SW 1271 (cell line): Measurements from ENCODE around the gene TMC3.
"Not testable (repeated sequence)": the region's sequence is repeated elsewhere in the genome, so short reads cannot be mapped to it uniquely, and the experiment has no call there.

Experiments
- DNase-seq, 2 experiments: peaks; one replicate each; lab custom pipeline; 2025; lab: John Stamatoyannopoulos, UW

TMC3 gene

DNA sequence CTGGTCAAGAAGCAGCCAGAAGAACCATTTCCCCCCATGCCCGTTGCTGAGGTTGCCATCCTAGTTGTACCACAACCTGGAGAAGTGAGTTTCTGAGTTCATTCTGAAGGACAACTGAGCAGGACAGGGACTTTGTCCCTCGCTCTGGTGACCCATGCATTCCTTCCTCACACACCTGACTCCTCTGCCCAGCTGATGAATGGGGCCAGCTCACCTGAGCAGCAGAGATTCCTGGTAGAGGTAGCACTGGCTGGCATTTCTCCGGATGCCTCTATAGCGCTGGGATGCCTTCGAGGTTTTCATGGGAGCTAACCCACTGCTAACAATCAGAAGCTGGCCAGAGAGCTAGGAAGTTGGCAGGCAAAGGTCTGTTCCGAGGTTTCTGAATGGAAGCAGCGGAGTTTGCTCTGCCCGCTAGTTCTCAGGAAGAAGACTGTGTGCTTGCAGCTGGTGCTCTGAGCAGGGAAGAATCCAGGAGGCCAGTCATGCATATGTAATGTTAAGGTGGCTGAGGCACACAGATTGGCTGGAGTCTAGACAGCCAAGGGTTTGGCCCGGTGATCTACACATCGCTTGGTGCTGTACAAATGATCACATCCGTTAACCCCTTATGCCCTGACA, at the start of gene TMC3:
Gene TMC3, minus strand, starts transcription at position 439 of the 621 bp plus-strand sequence. Its CDS starts 136 bp downstream, at position 303.
- no peak for DNase-seq

DNA sequence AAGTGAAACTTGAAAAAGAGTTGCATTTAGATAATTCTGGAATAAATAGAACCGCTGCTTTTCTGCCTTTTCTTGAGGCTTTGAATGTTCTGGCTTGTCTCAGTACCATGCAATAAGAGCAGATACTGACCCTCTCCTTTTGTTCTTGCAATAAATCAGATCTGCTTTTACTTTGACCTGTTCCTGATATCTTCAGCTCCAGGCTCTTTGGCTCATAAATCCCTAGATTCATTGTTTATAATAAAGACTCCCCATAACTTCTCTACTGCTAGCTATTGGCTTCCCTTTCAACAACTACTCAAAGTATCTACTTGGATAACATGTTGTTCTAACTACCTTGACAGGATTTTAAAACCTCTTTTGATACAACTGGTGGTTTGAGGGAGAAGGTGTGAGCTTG, 47.4 kb upstream of the TMC3 start:
- no peak for DNase-seq

DNA sequence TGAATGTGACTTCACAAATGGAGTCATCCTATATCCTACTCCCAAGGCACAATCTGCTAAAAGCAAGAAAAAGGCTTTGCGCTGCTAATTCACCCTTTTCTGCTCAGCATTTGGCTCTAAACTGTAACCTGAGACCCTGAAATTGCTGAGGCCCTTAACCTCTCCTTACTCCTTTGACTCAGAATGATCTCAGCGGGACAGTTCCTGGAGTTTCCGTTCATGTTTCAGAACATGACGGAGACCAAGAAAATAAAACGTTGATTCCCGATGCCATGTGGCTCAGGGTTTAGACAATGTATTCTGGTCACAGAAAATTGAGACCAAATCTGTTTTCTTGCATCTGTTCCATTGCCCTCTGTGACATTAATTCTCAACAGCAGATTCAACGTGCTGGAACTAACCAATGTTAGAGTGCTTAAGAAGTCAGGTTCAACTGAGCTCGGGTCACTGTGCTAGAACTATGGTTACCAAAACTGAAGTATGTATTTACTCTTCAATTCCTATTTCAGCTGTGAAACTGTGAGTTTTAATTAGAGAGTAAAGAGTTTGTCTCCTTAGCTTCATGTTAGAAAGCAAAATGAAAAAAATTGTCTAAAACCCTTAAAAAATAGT, 45.4 kb upstream of the TMC3 start:
- no peak for DNase-seq

DNA sequence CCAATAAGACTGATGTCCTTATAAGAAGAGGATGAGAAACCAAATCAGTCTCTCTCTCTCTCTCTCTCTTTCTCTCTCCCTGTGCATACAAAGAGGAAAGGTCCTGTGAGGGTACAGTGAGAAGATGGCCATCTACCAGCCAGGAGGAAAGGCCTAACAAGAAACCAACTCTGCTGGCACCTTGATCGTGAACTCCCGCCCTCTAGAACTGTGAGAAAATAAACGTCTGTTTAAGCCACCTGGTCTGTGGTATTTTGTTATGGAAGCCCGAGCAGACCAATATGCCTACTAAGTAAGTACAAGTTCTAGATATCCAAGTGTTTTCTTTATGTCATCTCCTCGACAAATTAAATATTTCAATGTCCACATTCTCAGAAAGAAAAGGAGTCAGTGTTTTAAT, 44.9 kb upstream of the TMC3 start:
- no peak for DNase-seq

DNA sequence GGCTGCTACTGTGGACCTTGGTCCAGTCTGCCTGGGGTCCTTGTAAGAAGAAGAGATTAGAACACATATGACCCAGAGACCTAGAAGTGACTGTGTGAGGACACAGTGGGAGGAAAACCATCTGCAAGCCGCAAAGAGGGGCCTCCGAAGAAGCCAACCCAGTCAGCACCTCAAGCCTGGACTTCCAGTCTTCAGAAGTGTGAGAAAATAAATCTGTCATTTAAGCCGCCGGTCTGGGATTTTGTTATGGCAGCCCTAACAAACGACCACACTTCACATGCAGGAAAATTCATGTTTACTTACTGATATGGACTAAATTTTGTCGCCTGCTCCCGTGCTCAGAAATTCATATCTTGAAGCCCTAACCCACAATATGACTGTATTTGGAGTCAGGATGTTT, 44.4 kb upstream of the TMC3 start:
- no peak for DNase-seq

DNA sequence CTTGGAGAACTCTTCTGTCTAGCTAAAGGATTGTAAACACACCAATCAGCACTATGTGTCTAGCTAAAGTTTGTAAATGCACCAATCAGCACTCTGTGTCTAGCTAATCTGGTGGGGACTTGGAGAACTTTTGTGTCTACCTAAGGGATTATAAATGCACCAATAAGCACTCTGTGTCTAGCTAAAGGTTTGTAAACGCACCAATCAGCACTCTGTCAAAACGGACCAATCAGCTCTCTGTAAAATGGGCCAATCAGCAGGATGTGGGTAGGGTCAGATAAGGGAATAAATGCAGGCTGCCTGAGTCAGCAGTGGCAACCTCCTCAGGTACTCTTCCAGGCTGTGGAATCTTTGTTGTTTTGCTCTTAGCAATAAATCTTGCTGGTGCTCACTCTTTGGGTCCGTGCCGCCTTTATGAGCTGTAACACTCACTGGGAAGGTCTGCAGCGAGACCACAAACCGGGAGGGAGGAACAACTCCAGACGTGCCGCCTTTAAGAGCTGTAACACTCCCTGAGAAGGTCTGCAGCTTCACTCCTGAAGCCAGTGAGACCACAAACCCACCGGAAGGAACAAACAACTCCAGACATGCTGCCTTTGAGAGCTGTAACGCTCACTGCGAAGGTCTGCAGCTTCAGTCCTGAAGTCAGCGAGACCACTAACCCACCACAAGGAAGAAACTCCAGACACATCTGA, 40.4 kb upstream of the TMC3 start:
- DNase-seq: not testable (repeated sequence)

DNA sequence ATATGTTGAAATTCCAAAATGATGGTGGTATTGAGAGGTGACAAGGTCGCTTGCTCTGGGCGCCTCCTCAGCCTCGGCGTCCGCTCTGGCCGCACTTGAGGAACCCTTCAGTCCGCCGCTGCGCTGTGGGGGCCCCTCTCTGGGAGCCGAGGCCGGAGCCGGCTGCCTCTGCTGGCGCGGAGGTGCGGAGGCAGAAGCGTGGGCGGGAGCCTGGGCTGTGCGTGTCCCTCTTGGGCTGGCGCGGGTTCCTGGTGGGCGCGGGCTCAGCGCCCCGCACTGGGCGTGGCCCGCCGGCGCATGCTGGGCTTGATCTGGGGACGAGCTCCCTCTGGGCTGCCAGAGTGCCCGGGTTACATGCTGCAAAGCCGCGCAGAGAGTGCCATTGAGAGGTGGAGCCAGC, 39.8 kb upstream of the TMC3 start:
- no peak for DNase-seq

DNA sequence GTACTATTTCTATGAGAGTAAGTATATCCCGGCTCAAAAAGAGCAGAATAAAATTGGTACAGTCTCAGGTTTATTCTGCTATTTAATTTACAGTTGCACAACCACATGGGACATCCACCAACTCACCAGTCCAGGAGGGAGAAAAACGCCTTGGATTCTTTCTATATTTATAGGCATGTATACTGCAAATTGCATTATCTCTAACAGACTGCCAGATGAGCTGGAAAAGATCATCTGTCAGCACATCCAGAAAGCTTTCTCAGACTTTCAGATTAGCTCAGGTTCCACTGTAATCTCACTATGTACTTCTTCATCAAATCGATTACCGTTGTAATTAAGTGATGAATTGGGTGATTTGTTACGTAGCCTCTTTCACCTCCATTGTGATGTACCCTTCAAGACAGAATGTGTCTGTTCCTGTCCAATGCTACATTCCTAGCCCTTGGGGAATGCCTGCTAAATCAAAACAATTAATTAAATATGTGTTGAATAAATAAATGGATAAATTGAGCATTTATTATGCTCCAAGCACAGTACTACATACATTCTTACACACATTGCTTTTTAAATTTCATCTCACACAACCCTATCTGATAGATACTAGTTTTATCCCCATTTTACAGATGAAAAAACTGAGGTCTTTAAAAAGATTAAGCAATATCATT, 38.1 kb upstream of the TMC3 start:
- DNase-seq: no peak

DNA sequence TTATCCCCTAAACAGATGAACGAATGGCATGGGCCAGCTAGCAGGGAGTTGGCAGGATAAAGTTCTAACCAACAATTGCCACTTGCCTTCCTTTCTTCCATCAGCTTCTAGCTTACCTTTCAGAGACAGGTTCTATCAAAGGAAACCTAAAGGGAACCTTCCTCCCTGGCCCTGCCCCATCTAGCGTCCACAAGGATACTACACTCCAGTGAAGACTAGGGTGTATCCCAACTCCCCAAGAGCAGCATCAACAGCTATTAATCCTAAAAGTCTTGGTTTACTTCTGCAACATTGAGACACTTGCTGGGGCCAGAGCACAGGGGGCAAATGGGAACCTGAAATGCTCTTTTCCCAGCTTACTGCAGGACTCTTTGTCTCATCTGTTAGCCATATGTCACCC, 37.0 kb upstream of the TMC3 start:
- no peak for DNase-seq

DNA sequence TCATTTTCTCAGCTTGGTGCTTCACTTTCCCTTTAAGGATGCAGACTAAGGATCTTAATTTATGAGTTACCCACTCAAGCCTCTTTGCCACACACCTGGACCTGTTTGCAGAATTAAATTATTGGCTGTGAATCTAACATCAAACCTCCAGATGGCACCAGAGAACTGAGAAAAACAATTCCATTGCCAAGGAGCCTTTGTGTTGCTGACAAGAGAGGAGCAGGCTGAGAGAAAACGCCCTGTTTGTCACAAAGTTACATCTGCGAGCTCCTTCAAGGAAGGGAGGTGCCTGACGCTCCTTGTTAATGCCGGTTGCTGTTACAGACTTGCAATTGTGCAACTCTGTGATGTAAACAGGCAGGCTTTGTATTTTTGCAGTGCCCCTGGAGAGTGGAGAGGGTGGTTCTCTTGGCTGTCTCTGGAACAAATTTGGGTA, 36.3 kb upstream of the TMC3 start:
- DNase-seq: peak; percentile 40 to 81

DNA sequence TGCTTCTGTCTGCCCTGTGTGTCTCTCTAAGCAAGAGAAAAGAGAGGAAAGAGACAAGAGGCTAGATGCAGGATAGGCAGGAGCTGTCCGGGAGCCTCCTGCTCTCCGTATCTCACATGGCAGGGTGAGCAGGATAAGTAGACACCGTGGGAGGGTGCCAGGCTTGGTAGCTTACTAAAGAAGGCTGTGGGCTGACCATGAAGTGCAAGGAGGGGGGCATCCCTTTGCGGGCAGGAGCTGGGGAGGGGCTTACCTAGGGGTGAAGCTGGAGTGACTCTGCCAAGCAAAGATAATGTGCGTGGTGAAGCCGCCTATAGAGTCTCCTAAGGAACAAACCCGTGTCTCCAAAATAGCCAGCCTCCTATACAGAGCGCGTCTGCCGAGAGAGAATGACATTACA, 33.7 kb upstream of the TMC3 start:
- no peak for DNase-seq

DNA sequence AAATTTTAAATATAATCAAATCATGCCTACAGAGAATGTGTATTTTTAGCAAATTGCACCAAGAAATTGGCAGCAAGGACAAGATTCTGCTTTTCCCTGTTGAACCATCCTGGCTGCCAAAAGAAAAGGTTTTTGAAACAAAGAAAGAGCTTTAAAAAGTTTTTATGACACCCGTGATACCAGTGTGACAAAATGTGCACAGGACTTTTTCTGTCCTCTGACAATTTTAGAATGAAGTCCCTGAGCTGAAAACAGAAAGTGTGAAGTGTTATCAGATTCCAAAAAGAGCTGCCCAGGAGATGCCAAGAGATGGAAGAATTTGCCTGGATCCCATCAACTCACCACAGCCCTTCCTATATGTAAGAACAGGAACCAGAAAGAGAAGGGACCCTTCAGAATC, 33.2 kb upstream of the TMC3 start:
- no peak for DNase-seq

DNA sequence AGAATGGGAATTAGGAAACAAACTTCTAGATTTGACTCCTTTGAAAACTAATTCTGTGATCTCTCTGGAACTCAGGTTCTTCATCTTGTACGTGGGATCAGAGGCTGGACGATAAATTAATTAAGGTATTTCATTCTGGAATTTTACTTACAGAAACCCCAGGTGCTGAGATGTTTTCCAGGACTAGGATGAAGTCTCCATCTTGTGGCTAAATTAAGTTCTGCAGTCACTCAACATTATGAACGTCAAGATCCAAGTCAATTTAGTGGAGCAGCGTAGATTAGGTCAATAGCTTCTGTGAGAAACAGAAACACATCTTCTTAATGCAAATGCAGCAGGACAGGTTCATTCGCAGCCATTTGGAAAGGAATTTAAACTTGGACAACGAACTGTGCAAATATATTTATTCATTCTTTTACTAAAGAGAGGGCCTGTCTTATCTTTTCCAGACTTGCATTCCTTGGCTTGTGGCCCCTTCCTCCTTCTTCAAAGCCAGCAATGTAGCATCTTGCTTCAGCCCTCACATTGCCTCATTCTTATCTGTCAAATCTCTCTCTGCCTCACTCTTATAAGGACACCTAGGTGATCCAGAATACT, 26.7 kb upstream of the TMC3 start:
- peak; percentile 15 to 52 for DNase-seq

DNA sequence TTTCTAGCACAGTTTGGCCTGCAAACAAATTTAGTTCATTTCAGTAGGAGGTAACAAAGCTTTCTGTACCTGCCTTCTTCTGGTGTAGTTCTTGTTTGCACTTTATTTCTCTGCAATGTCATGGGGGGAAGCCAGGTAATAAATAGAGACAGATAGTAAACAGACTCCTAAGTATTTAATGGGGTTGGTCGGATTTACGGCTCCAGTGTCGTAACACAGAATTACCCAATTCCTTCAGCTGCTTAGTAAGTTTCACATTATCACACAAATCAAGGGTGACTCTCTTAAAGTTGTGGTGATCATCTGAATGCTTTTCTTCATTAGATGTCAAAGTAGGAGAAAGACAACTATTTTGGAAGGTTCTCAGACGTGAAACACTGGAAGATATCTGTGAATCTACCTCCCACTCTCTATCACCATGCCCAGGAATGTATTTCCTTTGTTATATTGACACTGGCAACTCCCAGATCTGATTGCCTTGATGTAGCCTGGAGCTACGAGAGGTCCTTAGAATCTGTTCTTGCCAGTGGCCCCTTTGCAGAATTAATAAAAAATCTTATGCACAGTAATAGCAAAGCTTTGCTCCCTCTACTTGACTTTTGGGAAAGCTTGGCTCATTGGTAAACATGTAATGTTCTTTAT, 25.0 kb upstream of the TMC3 start:
- no peak for DNase-seq

DNA sequence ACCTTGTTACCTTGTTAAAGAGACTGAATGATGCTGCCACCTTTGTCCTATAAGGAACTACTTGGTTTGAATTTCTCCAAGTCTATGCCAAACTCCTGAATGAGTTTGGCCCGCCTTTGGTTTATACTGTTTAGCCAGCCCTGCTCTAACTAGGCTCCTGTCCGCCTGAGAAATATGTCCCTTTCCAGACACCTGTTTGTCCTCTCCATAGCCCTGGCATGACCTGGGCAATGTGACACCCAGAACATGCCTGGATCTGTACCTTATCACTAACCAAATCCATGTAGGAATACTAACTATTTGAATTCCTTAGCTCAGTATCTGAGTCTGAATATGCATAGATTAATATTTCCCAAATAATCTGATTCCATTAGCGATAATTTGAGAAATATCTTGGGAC, 24.4 kb upstream of the TMC3 start:
- DNase-seq: no peak

DNA sequence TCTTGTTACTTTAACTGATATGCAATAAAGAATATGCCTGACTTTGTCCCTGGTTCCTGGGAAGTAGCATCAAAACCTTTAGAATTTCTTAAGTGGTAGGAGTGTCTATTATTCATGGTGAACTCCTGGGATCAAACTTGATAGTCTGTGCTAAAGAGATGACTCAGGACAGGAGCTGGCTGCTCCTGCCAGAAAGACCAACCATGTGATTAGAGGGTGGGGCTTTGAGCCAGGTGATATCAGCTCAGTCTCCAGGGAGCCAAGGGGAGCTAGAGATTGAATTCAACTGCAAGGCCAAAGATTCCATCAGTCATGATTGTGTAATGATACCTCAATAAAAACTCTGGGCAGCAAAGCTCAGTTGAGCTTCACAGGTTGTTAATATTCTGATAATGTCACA, 20.6 kb upstream of the TMC3 start:
- no peak for DNase-seq

DNA sequence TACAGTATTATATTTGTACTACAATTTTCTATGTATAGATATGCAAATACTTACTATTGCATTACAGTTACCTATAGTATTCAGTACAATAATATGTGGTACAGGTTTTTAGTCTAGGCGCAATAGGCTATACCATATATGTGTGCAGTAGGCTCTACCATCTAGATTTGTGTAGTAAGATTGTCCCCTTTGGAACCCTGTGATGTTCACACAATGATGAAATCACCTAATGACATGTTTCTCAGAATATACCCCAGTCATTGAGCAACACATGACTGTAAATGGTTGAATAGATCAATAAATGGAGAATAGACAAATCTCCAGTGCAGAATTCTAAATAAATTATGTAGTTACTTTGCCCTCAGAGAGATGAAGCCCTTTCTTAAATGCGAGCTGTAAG, 17.6 kb upstream of the TMC3 start:
- DNase-seq: no peak

DNA sequence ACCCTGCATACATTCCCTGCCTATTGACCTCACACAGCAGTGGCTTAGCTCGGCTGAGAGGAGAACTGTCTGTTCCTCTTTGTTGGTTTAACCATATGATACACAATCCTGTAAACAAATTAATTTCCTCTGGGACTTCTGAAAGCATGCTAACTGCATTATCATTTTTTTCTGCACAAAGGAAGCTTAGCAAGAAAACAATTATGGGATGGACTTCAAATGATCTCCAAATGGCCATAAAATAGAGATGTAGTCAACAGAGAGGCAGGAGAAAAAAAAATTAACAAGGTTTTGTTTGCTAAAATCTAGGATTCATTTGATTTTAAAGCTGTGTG, 14.4 kb upstream of the TMC3 start:
- no peak for DNase-seq

DNA sequence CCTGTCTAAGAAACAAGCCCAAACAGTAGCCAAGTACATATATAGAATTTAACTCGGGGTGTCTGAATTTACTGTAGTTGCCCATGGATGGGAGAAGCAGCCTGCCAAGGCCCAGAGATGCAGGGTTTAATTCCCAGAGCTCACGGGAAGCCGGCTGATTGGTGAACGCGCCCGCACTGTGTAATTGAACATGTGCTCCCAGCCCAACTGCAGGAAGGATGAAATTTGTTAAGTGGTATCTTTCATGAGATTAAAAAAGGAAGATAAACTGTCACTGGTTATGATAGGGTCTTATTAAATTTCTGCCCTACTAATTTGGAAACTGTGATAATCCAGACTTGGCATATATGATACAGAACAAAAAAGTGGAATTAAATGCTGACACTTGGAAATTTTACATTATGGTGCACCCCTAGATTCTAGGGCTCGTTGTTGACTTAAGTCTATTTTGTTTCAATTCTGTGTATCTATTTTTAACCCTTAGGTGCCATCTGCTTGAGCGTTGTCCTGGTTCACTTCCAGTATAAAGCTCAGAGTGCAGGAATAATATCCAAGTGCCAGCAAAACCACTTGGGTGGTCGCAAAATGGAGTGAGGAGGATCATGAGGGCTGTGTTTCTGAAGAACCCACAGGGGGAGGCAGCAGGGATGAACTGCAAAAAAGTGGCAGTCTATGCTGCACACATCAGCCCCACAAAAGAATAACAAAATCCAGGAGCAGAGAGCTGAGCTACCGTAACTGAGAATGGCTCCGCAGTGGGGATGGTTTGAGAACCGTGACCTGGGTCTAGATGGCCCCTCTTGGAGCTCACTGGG, 13.8 kb upstream of the TMC3 start:
- no peak for DNase-seq

DNA sequence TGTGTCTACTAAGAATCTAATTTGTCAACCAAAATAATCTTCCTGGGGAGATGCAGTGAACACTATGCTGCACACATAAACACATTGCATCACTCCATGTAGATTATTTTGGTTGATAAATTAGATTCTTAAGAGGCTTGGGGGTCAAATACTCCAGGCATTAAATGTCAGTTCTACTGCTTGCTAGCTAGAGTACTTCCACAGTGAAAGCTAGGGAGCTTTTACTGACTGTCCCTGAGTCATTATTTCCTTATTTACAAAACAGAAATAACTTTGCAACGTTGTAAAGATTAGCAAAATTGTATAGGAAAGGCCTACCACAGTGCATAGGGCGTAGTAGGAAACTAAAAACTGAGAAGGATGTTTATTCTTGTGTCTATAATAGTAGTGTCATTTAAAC, 12.9 kb upstream of the TMC3 start:
- no peak for DNase-seq

DNA sequence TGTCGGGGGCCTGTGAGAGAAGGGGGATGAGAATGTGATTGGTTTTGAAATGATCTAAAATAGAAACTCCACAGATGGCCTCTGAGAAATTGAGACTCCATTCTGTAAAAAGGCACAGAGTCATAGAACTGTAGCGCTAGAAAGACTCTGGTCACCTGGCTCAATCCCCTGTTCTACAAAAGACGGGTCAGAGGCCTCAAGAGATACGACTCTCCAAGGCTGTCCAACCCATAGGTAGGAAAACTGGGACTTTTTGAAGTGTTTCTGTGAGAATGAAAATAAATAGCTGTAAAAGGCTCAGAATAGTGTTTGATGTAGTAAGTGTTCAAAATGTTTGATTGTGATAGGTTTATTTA, 11.7 kb upstream of the TMC3 start:
- DNase-seq: no peak
